ENCODE results near the gene CCDC32.

CCDC32 gene

DNA sequence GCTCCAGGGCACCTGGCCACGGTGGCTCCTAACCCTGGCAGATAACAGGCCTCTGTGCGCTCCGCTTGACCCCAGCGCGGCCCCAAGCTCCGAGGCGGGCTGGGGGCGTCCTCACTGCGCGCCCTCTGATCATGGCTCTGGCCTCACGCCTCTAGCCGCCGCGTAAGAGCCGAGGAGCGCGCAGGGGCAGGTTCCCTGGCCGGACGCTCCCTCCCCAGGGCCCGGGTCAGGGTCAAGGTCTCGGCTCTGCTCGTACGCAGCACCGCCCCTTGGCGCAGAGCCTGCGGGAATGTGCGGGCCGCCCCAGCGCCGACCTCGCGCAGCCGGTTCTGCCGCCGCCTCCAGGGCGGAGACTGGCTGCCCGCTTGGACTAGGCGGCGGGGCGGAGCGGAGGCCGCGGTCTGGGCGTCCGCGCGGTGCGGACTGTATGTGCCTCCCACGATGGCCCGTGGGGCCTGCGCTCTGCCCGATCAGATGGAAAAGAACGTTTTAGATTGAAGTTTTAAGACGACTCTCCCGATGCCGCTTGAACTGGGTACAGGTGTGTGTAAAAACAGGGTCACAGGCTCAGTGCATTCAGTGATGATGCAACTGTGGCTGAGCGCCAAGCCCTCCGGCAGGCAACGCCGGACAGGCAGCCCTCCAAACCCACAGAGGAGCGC lies 53.2 kb downstream of the CCDC32 start:
- no peak for DNase-seq (ENCODE audit: low read depth)

GRCh38 chr15:40511093-40511471 lies 53.8 kb downstream of the CCDC32 start:
- no peak for DNase-seq (ENCODE audit: low read depth)

GRCh38 chr15:40510201-40510600 lies 54.6 kb downstream of the CCDC32 start:
- no peak for DNase-seq (ENCODE audit: low read depth)

- no peak for DNase-seq (ENCODE audit: low read depth)
These were observed 56.6 kb downstream of the CCDC32 start for GRCh38 chr15:40508216-40508615.

DNA sequence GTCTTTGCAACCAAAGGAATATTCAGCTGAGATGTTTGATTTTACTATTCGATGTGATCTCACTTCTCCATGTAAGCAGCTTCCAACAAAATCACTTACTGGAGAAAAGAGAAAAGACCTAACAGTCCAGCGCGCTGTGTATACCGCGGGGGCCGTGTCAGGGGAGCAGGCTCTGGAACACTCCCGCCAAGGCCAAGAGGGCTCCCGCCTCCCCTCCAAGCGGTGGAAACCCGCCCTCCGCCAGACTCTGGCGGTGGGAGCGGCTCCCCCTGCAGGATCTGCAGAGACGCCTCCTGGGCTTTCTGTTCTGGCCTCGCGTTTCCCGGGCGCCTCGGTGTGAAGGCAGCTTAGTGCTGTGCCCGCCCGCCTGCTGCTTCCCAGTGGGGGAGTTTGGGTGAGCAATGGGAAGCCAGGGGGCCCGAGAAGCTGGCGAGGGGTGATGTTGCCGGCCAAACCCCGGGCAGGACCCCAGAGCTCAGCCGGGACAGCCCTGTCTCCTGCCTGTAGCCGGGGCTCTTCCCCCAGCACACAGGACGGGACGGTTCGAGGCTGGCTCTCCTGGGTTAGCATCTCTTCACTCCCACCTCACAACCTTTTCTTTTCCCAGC lies 57.8 kb downstream of the CCDC32 start:
- DNase-seq (ENCODE audit: low read depth), result no peak
